GM12878 (cell line): ENCODE data around the gene KISS1R. TPM values are rescaled to one million over a fixed set of nuclear protein-coding genes. Genes with fewer than 3 reads are reported as not detected.

Source experiments
- ATAC-seq: fragments of 200-7000 bp; cut with Tn5 transposase; 3 replicates; pipeline ENCODE4 v1.9.1; 2020; ENCODE audit warnings: mild to moderate bottlenecking, moderate library complexity
- BruUV-seq: library from RNA; stranded (reverse); fragments of 400-500 nt; replicated peaks from 2 replicates; lab custom pipeline; 2021; lab: Mats Ljungman, UMichigan
- CTCF ChIA-PET: fragments of 300-600 bp; sonication (Branson Sonifier 250); formaldehyde crosslinking; extraction: SDS; loops from one replicate; lab custom pipeline; 2021; ENCODE audit warnings: inconsistent platforms; lab: Yijun Ruan, JAX
- POLR2A ChIA-PET: fragments of 350-600 bp; formaldehyde crosslinking; extraction: SDS; loops from one replicate; lab custom pipeline; 2021; ENCODE audit warnings: inconsistent platforms; lab: Charles Lee
- RAD21 ChIA-PET: fragments of 300-600 bp; sonication (Branson Sonifier 250); formaldehyde crosslinking; loops from one replicate; lab custom pipeline; 2023; ENCODE audit warnings: antibody characterized with exemption; ENCODE audit not compliant: unreplicated experiment; lab: Charles Lee
- SMC1A ChIA-PET: fragments of 300-600 bp; sonication (Branson Sonifier 250); formaldehyde crosslinking; loops from one replicate; lab custom pipeline; 2023; ENCODE audit not compliant: unreplicated experiment, uncharacterized antibody; lab: Charles Lee
- DNase-seq: peaks from one replicate; pipeline ENCODE4 v3.0.0-alpha.2; 2011; ENCODE audit warnings: low read depth, low spot score
- FAIRE-seq: peaks from 3 replicates; lab custom pipeline; 2011; peaks lifted over from hg19 to GRCh38; lab: Jason Lieb, UNC
- H2AFZ ChIP-seq: 2 replicates; pipeline ENCODE4 v1.6.0; 2011; ENCODE audit warnings: low read depth, low read length, control low read depth; ENCODE audit not compliant: control insufficient read depth
- H3K27ac ChIP-seq: 2 replicates; pipeline ENCODE4 v1.5.1; 2011; ENCODE audit warnings: control low read depth; ENCODE audit not compliant: control insufficient read depth, insufficient read depth
- H3K27me3 ChIP-seq, 2 experiments: replicated peaks in 1 of 2; 2 replicates each; pipeline versions ENCODE4 v1.6.0 to v1.6.1; 2011; ENCODE audit warnings: low read length in 1 of 2; ENCODE audit not compliant: control insufficient read depth in 2 of 2, insufficient read depth in 2 of 2
- H3K36me3 ChIP-seq, 2 experiments: 2 replicates each; pipeline ENCODE4 v1.5.1; 2011; ENCODE audit warnings: low read length in 1 of 2; ENCODE audit not compliant: control insufficient read depth in 2 of 2, insufficient read depth in 2 of 2
- H3K4me1 ChIP-seq: 2 replicates; pipeline ENCODE4 v1.6.1; 2011; ENCODE audit warnings: mild to moderate bottlenecking, low read length, moderate library complexity, mixed read lengths; ENCODE audit not compliant: control insufficient read depth, insufficient read depth
- H3K4me2 ChIP-seq: 2 replicates; pipeline ENCODE4 v1.6.0; 2011; ENCODE audit warnings: control low read depth; ENCODE audit not compliant: control insufficient read depth, insufficient read depth
- H3K4me3 ChIP-seq: fragments of 200-600 bp; sonication (generic); 2 replicates; pipeline ENCODE4 v1.5.1; 2016
- H3K79me2 ChIP-seq: 2 replicates; pipeline ENCODE4 v1.6.0; 2011; ENCODE audit warnings: low read length; ENCODE audit not compliant: control insufficient read depth, insufficient read depth
- H3K9ac ChIP-seq: 2 replicates; pipeline ENCODE4 v1.8.0; 2011; ENCODE audit warnings: low read length, control low read depth, mixed read lengths; ENCODE audit not compliant: control insufficient read depth, insufficient read depth
- H3K9me3 ChIP-seq: replicated peaks from 3 replicates; pipeline ENCODE4 v1.5.1; 2011; ENCODE audit warnings: mild to moderate bottlenecking, low read length; ENCODE audit not compliant: control insufficient read depth, insufficient read depth
- H4K20me1 ChIP-seq: 2 replicates; pipeline ENCODE4 v1.6.0; 2011; ENCODE audit not compliant: control insufficient read depth, insufficient read depth
- BHLHE40 ChIP-seq, 2 experiments: fragments of 450-650 bp in 1 of 2; IDR thresholded peaks; 2 replicates each; pipeline ENCODE4 v1.6.1; 2011 to 2017; ENCODE audit warnings: low read depth in 2 of 2, borderline replicate concordance in 1 of 2, improper control_type of control experiment in 1 of 2, low read length in 1 of 2, mild to moderate bottlenecking in 1 of 2
- CHD1 ChIP-seq: IDR thresholded peaks from 2 replicates; pipeline ENCODE4 v1.6.1; 2012; ENCODE audit warnings: low read depth, low read length, improper control_type of control experiment
- E2F8 ChIP-seq: fragments of 450-650 bp; IDR thresholded peaks from 2 replicates; pipeline ENCODE4 v1.6.1; 2018; ENCODE audit warnings: mild to moderate bottlenecking, low read depth, moderate library complexity; ENCODE audit not compliant: partially characterized antibody
- ELK1 ChIP-seq: IDR thresholded peaks from 2 replicates; pipeline ENCODE4 v1.6.1; 2012; ENCODE audit warnings: low read depth, low read length, improper control_type of control experiment
- KDM1A ChIP-seq: fragments of 200-600 bp; sonication (generic); IDR thresholded peaks from 2 replicates; pipeline ENCODE4 v1.6.1; 2016; ENCODE audit warnings: borderline replicate concordance
- MTA3 ChIP-seq: IDR thresholded peaks from 2 replicates; pipeline ENCODE4 v1.6.1; 2012; ENCODE audit warnings: low read length, inconsistent platforms, borderline replicate concordance
- MXI1 ChIP-seq: fragments of 150-350 bp; IDR thresholded peaks from 2 replicates; pipeline ENCODE4 v1.6.1; 2011; ENCODE audit warnings: low read depth, mild to moderate bottlenecking, inconsistent platforms, low read length, improper control_type of control experiment
- NR2C1 ChIP-seq: fragments of 450-650 bp; IDR thresholded peaks from 2 replicates; pipeline ENCODE4 v1.6.1; 2017; ENCODE audit warnings: antibody characterized with exemption, mild to moderate bottlenecking, moderate library complexity
- SMARCA5 ChIP-seq: fragments of 450-650 bp; IDR thresholded peaks from 2 replicates; pipeline ENCODE4 v1.6.1; 2017; ENCODE audit warnings: mild to moderate bottlenecking
- ZNF384 ChIP-seq: IDR thresholded peaks from 2 replicates; pipeline ENCODE4 v1.6.1; 2012; ENCODE audit warnings: low read depth, mild to moderate bottlenecking, low read length, improper control_type of control experiment, borderline replicate concordance
- WGBS: methylation state at CpG from one replicate; pipeline ENCODE4 v1.1.6; 2016; ENCODE audit warnings: low lambda C conversion rate; ENCODE audit not compliant: insufficient replicate concordance, insufficient coverage; ENCODE audit errors: missing lambda C conversion rate; 5-methylcytosine and 5-hydroxymethylcytosine counted together
- in situ Hi-C: fragments of 300-500 bp; cut with MboI; formaldehyde crosslinking; loops from 9 replicates; pipeline ENCODE4 v1.14.3; 2018; ENCODE audit warnings: mixed read lengths
- intact Hi-C: fragments of 100-400 bp; cut with micrococcal nuclease; formaldehyde crosslinking; loops from one replicate; pipeline ENCODE4 v1.14.2; 2022; ENCODE audit not compliant: unreplicated experiment
- polyA plus RNA-seq, 11 experiments: library from polyadenylated mRNA; depleted of rRNA in 4 of 11; unstranded in 6 of 11; stranded (reverse) in 5 of 11; fragments of >200 nt; fragmentation: Nextera tagmentation in 4 of 11; fragmentation: Illumina TruSeq in 1 of 11; extraction: Ambion mirVana in 4 of 11; extraction: Trizol in 1 of 11; gene quantifications; 1 replicate in 1 of 11; 2 replicates in 10 of 11; pipeline versions ENCODE4 v1.2.1 to v1.2.3, GENCODE V29; 2011 to 2016; ENCODE audit warnings: inconsistent platforms in 2 of 11, missing spikeins in 2 of 11, low read depth in 1 of 11
- total RNA-seq, 4 experiments: library from RNA; depleted of rRNA in 3 of 4; stranded (reverse); fragments of >200 nt in 3 of 4; fragmentation: Illumina TruSeq in 1 of 4; extraction: Trizol in 1 of 4; gene quantifications; 2 replicates each; pipeline versions ENCODE4 v1.2.1 to v1.2.3, GENCODE V29; 2013 to 2021

The KISS1R gene
- total and polyA plus RNA-seq, 10 of the 15 experiments (the other 5 are each of a cell fraction or from before 2014, with no cell fraction given), result 0.13 to 2.7 (median 1.4) TPM; not detected in 3

- Histone ChIP-seq H3K4me2 (no peak overlapping the region; the same call in 1 of the 2 replicates), H3K4me1 (peaks cover 21% of the 10 kb centered on the region), H3K36me3 (peaks cover 9 to 21% of the 10 kb centered on the region in 2 experiments), H2AFZ (no peak overlapping the region), H3K27ac (no peak overlapping the region; the same call in 1 of the 2 replicates), H3K79me2 (peaks cover 58% of the 10 kb centered on the region), H4K20me1 (no peaks in the 10 kb centered on the region), H3K4me3 (no peak overlapping the region), H3K27me3 (no peaks in the 10 kb centered on the region), H3K9me3 (peaks cover 4% of the 10 kb centered on the region), H3K9ac (no peak overlapping the region)
- ChIA-PET CTCF (interaction anchor here (1.4 to 2.2 kb wide), 2 partner anchors 50 to 71 kb away, joined by 4 to 7 read pairs; partner anchors contain the start of gene WDR18), SMC1A (no interaction called here), POLR2A (interaction anchor here (0.6 to 1.4 kb wide), 2 partner anchors 12 to 30 kb away, joined by 3 read pairs; no protein-coding TSS in a partner anchor), RAD21 (interaction anchor here (0.8 to 2.4 kb wide), 3 partner anchors 11 to 50 kb away, joined by 3 to 10 read pairs (median 9); partner anchors contain the start of gene WDR18)
- BruUV-seq, result no TSS peak
- 87% methylated on average over 27 of the region's 29 CpGs for WGBS
- ATAC-seq, result no peak
- no peak for FAIRE-seq
- DNase-seq, result no peak
- in situ Hi-C loops, result no loop called here
- TF ChIP-seq KDM1A (no peak), MTA3 (no peak), CHD1 (no peak), ZNF384 (no peak)
- intact Hi-C loops, result no loop called here
Measured at GRCh38 chr19:934197-934840, 17.2 kb downstream of the KISS1R start.

DNA sequence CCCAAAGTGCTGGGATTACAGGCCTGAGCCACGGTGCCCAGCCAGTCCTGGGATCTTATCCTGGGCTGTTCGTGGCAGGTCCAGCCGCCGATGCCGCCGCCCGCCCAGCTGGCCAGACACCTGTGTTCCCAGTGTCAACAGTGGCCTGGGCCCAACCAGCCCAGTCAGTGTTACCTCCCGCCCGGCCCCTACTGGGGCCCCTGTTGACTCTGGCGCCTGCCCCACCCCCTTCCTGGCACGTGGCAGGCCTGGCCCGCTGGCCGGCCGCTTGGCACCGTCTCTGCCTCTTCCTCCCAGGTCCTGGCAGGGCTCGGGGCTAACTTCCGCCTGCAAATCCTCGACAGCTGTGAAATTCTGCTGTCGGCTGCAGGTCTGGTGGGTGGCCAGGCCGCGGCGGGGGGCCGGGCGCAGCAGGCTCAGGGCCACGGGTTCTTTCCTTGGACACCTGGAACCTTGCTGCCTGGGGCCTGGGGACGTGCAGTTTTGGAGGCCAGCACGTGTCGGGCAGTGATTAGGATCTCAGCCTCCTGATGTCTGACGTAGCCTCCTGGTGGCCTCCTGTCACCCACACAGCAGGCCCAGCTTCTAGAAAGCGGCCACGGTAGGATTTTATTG, 17.8 kb downstream of the KISS1R start:
- Histone ChIP-seq H3K27me3 (no peaks in the 10 kb centered on the region), H3K79me2 (peaks cover 64% of the 10 kb centered on the region), H3K9ac (no peak overlapping the region), H4K20me1 (no peaks in the 10 kb centered on the region; the same call in 1 of the 2 replicates), H3K36me3 (peaks cover 15 to 23% of the 10 kb centered on the region in 2 experiments), H3K4me1 (peaks cover 21% of the 10 kb centered on the region), H3K4me3 (no peak overlapping the region), H3K27ac (no peak overlapping the region), H3K9me3 (peaks cover 4% of the 10 kb centered on the region), H3K4me2 (0 out of 2 replicates have a peak overlapping the region, but pooled peaks have one; percentile 3), H2AFZ (no peak overlapping the region)
- ATAC-seq (no peak), FAIRE-seq (no peak), DNase-seq (no peak)
- in situ Hi-C loops, result no loop called here
- CTCF ChIA-PET, result interaction anchor here (0.6 kb wide), 1 partner anchor 65 kb away, joined by 3 read pairs; no protein-coding TSS in a partner anchor
- WGBS, result 94% methylated on average over 29 of the region's 31 CpGs
- RAD21 ChIA-PET, result no interaction called here
- BruUV-seq, result no TSS peak
- intact Hi-C loops, result no loop called here
- POLR2A ChIA-PET, result interaction anchor here (0.6 kb wide), 1 partner anchor 12 kb away, joined by 3 read pairs; no protein-coding TSS in a partner anchor
- SMC1A ChIA-PET, result no interaction called here
- no peak for TF ChIP-seq NR2C1
- TF ChIP-seq ELK1, result no peak
- peak in 1 of 2 experiments; percentile 52; a peak in 1 of 4 replicates for TF ChIP-seq BHLHE40 (IDR thresholded peaks at IDR 0.05; ENCODE audit: borderline replicate concordance in 1 of 2, low read depth in 2 of 2, low read length in 1 of 2)
- TF ChIP-seq E2F8, result no peak
- TF ChIP-seq MXI1, result no peak
- TF ChIP-seq SMARCA5, result no peak
